Spinal cord (tissue), 10 donors: ENCODE data around the gene SSH2. TPM values are rescaled to one million over a fixed set of nuclear protein-coding genes. Genes with fewer than 3 reads are reported as not detected.

Experiments
- DNase-seq, 6 donors: peaks; one replicate each; pipeline versions ENCODE4 v3.0.0 to v3.0.0-alpha.2; 2013 to 2015; ENCODE audit warnings: low spot score in 6 of 6, low read depth in 4 of 6
- H3K27ac ChIP-seq: one replicate; pipeline ENCODE4 v1.5.1; 2013; ENCODE audit warnings: low read depth, low read length, control low read depth
- H3K27me3 ChIP-seq: one replicate; pipeline ENCODE4 v1.6.1; 2013; ENCODE audit warnings: low read length; ENCODE audit not compliant: control insufficient read depth, insufficient read depth
- H3K36me3 ChIP-seq: one replicate; pipeline ENCODE4 v1.6.1; 2013; ENCODE audit warnings: low read length; ENCODE audit not compliant: control insufficient read depth, insufficient read depth
- H3K4me1 ChIP-seq: one replicate; pipeline ENCODE4 v1.6.1; 2013; ENCODE audit warnings: low read length; ENCODE audit not compliant: control insufficient read depth, insufficient read depth
- H3K4me3 ChIP-seq: one replicate; pipeline ENCODE4 v1.5.1; 2013; ENCODE audit warnings: low read depth, low read length, control low read depth
- H3K9me3 ChIP-seq: one replicate; pipeline ENCODE4 v1.6.1; 2013; ENCODE audit warnings: low read length; ENCODE audit not compliant: control insufficient read depth, insufficient read depth
- WGBS: methylation state at CpG from one replicate; pipeline ENCODE4 v1.1.5; 2013; ENCODE audit warnings: missing lambda C conversion rate; ENCODE audit not compliant: insufficient coverage; 5-methylcytosine and 5-hydroxymethylcytosine counted together
- polyA plus RNA-seq, 2 donors: library from polyadenylated mRNA; unstranded; fragments of 120-200 nt; gene quantifications; one replicate each; pipeline ENCODE4 v1.2.1, GENCODE V29; 2013; ENCODE audit not compliant: insufficient read length in 2 of 2
- total RNA-seq, 2 donors: library from RNA; depleted of rRNA in 1 of 2; stranded (reverse); fragments of 120-200 nt in 1 of 2; fragments of >200 nt in 1 of 2; gene quantifications; one replicate each; pipeline versions ENCODE4 v1.2.3 to v1.2.4, GENCODE V29; 2013 to 2014
- donor health status: healthy.

Gene SSH2
- total and polyA plus RNA-seq, 4 donors: 22.5 to 26.6 (median 23.4) TPM

DNA sequence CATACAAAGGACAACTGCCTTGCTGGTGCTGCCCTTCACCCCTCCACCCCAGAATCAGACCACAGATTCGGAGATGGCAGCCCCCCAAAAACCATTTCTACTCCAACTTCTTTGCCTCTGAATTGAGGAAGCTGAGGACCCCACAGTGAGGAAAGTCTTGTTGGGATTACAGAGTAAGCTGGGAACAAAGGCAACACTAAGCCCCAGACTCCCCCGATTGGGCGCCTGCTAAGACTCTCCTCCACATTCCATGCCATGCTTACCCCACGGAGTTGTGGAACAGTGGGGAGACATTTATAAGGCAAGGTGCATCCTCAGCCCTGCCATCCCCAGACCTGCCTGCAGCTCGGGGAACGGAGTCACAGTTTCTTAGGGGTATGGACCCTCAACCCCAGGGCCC lies 342.4 kb downstream of the SSH2 start:
- WGBS: 72% methylated on average over 2 of the region's 6 CpGs
- peaks cover 26% of the 10 kb centered on the region for H3K36me3 ChIP-seq
- peak overlapping the region; percentile 19 for H3K27ac ChIP-seq
- H3K9me3 ChIP-seq: no peaks in the 10 kb centered on the region
- peaks cover 88% of the 10 kb centered on the region for H3K4me1 ChIP-seq
- no peak for DNase-seq
- no peaks in the 10 kb centered on the region for H3K27me3 ChIP-seq
- H3K4me3 ChIP-seq: peak overlapping the region; percentile 69

DNA sequence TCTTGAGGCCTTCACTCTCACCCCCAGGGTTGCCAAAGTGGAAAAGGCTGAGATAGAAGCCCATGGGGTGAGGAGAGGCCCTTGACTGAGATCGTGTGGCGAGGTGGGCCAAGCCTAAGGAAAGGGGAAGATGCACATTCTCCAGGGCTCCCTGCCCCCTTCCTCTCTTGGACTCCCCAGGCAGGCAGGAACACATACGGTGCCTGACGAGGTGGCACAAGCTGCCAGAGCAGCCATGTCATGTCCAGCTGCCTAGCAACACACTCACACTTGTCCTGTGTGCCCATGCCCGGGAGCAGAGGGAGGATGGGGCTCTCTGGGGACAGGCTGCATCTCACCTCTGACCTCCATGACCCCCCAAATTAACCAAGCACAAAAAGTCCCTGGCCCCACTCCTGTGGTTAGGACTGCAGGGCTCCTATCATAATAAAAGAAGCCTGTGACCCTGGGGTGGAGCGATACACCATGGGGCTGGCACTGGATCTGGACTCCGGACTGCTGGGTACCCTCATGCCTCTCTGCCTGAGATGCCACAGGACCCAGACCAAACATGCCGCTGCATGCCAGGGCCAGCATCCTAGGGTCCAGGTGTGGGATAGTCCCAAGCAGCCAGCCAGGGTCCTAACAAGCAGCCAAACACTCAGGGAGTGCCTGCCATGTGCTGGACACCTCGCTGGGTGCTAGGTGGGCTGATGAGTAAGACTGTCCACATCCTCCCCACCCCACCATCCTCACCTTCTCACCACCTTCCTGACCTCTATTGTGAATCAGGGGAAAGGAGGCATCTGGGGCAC lies 343.2 kb downstream of the SSH2 start:
- DNase-seq: no peak
- Histone ChIP-seq H3K36me3 (peaks cover 33% of the 10 kb centered on the region), H3K4me3 (peak overlapping the region; percentile 10), H3K27ac (peak overlapping the region; percentile 19), H3K4me1 (peaks cover 88% of the 10 kb centered on the region), H3K9me3 (no peaks in the 10 kb centered on the region), H3K27me3 (no peaks in the 10 kb centered on the region)
- WGBS: 74% methylated on average over 6 of the region's 9 CpGs

GRCh38 chr17:29585080-29585751 lies 344.8 kb downstream of the SSH2 start:
- H3K4me3 ChIP-seq: no peak overlapping the region
- peak overlapping the region; percentile 80 for H3K27ac ChIP-seq
- H3K27me3 ChIP-seq: no peaks in the 10 kb centered on the region
- peaks cover 50% of the 10 kb centered on the region for H3K36me3 ChIP-seq
- 81% methylated on average over 3 of the region's 8 CpGs for WGBS
- peaks cover 88% of the 10 kb centered on the region for H3K4me1 ChIP-seq
- H3K9me3 ChIP-seq: no peaks in the 10 kb centered on the region
- DNase-seq: no peak

- peak overlapping the region; percentile 80 for H3K27ac ChIP-seq
- 41% methylated on average over 6 of the region's 12 CpGs for WGBS
- H3K9me3 ChIP-seq: no peaks in the 10 kb centered on the region
- H3K4me3 ChIP-seq: no peak overlapping the region
- peaks cover 83% of the 10 kb centered on the region for H3K4me1 ChIP-seq
- peaks cover 56% of the 10 kb centered on the region for H3K36me3 ChIP-seq
- DNase-seq: no peak
- no peaks in the 10 kb centered on the region for H3K27me3 ChIP-seq
These were observed 345.5 kb downstream of the SSH2 start for GRCh38 chr17:29584452-29585079.

- Histone ChIP-seq H3K9me3 (no peaks in the 10 kb centered on the region), H3K36me3 (peaks cover 66% of the 10 kb centered on the region), H3K4me1 (peaks cover 84% of the 10 kb centered on the region), H3K4me3 (no peak overlapping the region), H3K27me3 (no peaks in the 10 kb centered on the region), H3K27ac (peak overlapping the region; percentile 80)
- 94% methylated on average over 16 of the region's 16 CpGs for WGBS
- no peak for DNase-seq
These were observed 346.4 kb downstream of the SSH2 start for GRCh38 chr17:29583324-29584248.

DNA sequence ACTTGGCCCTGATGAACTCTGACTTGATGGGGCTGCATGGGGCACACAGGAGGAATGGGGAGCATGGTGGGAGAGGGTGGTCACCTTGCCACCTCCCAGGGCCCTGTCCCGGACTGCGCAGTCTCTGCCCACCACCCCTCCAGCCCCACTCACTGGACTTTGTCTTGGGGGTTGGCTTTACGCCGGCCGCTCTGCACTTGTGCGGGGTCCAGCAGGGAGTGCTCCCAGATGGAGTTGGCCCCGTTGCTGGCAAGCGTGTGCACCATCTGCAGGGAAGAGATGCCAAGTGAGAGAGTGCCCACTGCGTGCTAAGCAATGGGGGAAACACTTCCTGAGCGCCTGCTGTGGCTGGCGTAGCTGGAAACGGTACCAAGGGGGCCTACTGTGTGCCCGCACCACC lies 347.3 kb downstream of the SSH2 start:
- no peaks in the 10 kb centered on the region for H3K27me3 ChIP-seq
- no peaks in the 10 kb centered on the region for H3K9me3 ChIP-seq
- H3K36me3 ChIP-seq: peaks cover 74% of the 10 kb centered on the region
- peaks cover 84% of the 10 kb centered on the region for H3K4me1 ChIP-seq
- no peak overlapping the region for H3K27ac ChIP-seq
- peak in 2 of 6 donors; percentile 33 to 89 for DNase-seq
- WGBS: 44% methylated on average over 10 of the region's 13 CpGs
- H3K4me3 ChIP-seq: no peak overlapping the region

- Histone ChIP-seq H3K27me3 (no peaks in the 10 kb centered on the region), H3K27ac (no peak overlapping the region), H3K4me3 (no peak overlapping the region), H3K9me3 (no peaks in the 10 kb centered on the region), H3K36me3 (peaks cover 79% of the 10 kb centered on the region), H3K4me1 (peaks cover 84% of the 10 kb centered on the region)
- 57% methylated on average over 4 of the region's 10 CpGs for WGBS
- no peak for DNase-seq
These were observed 347.7 kb downstream of the SSH2 start for GRCh38 chr17:29582254-29582765.

- WGBS: 55% methylated on average over 9 of the region's 20 CpGs
- Histone ChIP-seq H3K36me3 (peaks cover 81% of the 10 kb centered on the region), H3K9me3 (no peaks in the 10 kb centered on the region), H3K27me3 (no peaks in the 10 kb centered on the region), H3K4me1 (peaks cover 84% of the 10 kb centered on the region), H3K27ac (no peak overlapping the region), H3K4me3 (no peak overlapping the region)
- DNase-seq: peak in 2 of 6 donors; percentile 29 to 34
These were observed 348.3 kb downstream of the SSH2 start for GRCh38 chr17:29581583-29582253.
